ENCODE data around the gene DBNDD2. TPM values are rescaled to one million over a fixed set of nuclear protein-coding genes. Genes with fewer than 3 reads are reported as not detected.

The DBNDD2 gene
- total and polyA plus RNA-seq, 2 donors (not counting 1 experiment from before 2014, with no cell fraction given), result 4.8 to 51.8 TPM

DNA sequence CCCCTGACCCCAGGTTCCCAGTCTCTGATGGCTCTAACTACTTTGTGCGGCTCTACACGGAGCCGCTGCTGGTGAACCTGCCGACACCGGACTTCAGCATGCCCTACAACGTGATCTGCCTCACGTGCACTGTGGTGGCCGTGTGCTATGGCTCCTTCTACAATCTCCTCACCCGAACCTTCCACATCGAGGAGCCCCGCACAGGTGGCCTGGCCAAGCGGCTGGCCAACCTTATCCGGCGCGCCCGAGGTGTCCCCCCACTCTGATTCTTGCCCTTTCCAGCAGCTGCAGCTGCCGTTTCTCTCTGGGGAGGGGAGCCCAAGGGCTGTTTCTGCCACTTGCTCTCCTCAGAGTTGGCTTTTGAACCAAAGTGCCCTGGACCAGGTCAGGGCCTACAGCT lies 17.5 kb downstream of the DBNDD2 start:
- Histone ChIP-seq H3K36me3 (ENCODE audit: control insufficient read depth, insufficient read depth, low read length) (peaks cover 11% of the 10 kb centered on the region), H3K4me3 (replicated peaks in 1 of 4; ENCODE audit: control extremely low read depth in 1 of 4, insufficient read depth in 1 of 4, low read depth in 3 of 4, low read length in 4 of 4) (no peak overlapping the region), H3K79me2 (ENCODE audit: control insufficient read depth, insufficient read depth, low read length) (no peaks in the 10 kb centered on the region), H3K4me1 (ENCODE audit: control insufficient read depth, extremely low read depth, insufficient read depth, low read length) (no peaks in the 10 kb centered on the region), H3K9ac (ENCODE audit: insufficient read depth, low read length) (no peak overlapping the region), H3K4me2 (ENCODE audit: extremely low read depth, insufficient read depth, low read length) (no peak overlapping the region), H4K20me1 (ENCODE audit: control insufficient read depth, extremely low read depth, insufficient read depth, low read length) (no peaks in the 10 kb centered on the region), H3K9me3 (ENCODE audit: control insufficient read depth, insufficient read depth, low read depth, low read length) (no peaks in the 10 kb centered on the region), H3K27ac (ENCODE audit: insufficient read depth, low read length) (no peak overlapping the region), H3K27me3 (ENCODE audit: control insufficient read depth, insufficient read depth, low read length) (no peaks in the 10 kb centered on the region), H2AFZ (ENCODE audit: low read length) (no peak overlapping the region)
- TF ChIP-seq, protein P1, sequence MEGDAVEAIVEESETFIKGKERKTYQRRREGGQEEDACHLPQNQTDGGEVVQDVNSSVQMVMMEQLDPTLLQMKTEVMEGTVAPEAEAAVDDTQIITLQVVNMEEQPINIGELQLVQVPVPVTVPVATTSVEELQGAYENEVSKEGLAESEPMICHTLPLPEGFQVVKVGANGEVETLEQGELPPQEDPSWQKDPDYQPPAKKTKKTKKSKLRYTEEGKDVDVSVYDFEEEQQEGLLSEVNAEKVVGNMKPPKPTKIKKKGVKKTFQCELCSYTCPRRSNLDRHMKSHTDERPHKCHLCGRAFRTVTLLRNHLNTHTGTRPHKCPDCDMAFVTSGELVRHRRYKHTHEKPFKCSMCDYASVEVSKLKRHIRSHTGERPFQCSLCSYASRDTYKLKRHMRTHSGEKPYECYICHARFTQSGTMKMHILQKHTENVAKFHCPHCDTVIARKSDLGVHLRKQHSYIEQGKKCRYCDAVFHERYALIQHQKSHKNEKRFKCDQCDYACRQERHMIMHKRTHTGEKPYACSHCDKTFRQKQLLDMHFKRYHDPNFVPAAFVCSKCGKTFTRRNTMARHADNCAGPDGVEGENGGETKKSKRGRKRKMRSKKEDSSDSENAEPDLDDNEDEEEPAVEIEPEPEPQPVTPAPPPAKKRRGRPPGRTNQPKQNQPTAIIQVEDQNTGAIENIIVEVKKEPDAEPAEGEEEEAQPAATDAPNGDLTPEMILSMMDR (conservative IDR thresholded peaks at IDR 0.05 in 1 of 2, IDR thresholded peaks at IDR 0.05 in 1 of 2; ENCODE audit: low read depth in 1 of 2, low read length in 2 of 2), result no peak
- TF ChIP-seq EZH2 (IDR thresholded peaks at IDR 0.05; ENCODE audit: low read length, missing control alignments), result no peak
- no peak for DNase-seq (ENCODE audit: low read depth in 2 of 2)

DNA sequence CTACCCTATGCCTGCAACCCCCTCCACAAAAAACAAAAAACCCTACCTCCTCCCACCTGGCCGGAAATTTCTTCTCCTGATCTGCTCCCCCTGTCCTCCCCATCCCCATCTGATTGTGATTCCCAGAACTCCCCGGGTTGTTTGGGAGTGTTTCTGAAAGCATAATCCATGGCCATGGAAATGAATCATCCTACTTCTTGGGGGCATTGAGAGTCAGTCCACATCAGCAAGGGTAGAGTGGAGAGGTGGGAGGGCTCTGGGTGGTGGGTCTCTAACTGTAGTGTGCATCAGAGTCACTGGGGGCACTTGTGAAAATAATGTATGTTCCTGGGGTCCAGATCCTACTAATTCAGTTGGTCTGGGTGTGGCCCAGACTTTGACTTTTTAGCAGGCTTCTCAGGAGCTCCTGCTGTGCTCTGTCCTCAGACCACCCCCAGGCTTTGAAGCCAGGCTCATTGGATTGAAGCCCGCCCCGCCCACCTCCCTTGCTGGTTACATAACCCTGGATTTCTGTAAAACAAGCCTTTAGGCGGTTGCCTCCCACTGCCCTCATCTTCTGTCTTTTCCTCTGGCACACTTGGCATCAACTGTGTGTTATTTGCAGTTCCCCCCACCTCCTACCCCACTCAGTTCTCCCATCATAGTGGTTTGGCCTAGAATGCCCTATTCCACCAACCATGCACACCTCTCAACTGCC lies 18.4 kb downstream of the DBNDD2 start:
- H3K9ac ChIP-seq (ENCODE audit: insufficient read depth, low read length), result no peak overlapping the region
- H2AFZ ChIP-seq (ENCODE audit: low read length), result no peak overlapping the region
- H3K4me3 ChIP-seq (replicated peaks in 1 of 4; ENCODE audit: control extremely low read depth in 1 of 4, insufficient read depth in 1 of 4, low read depth in 3 of 4, low read length in 4 of 4), result no peak overlapping the region
- H3K79me2 ChIP-seq (ENCODE audit: control insufficient read depth, insufficient read depth, low read length), result no peaks in the 10 kb centered on the region
- no peak for DNase-seq (ENCODE audit: low read depth in 2 of 2)
- no peaks in the 10 kb centered on the region for H3K27me3 ChIP-seq (ENCODE audit: control insufficient read depth, insufficient read depth, low read length)
- no peaks in the 10 kb centered on the region for H3K9me3 ChIP-seq (ENCODE audit: control insufficient read depth, insufficient read depth, low read depth, low read length)
- H3K4me1 ChIP-seq (ENCODE audit: control insufficient read depth, extremely low read depth, insufficient read depth, low read length), result no peaks in the 10 kb centered on the region
- TF ChIP-seq, protein P1 (conservative IDR thresholded peaks at IDR 0.05 in 1 of 2, IDR thresholded peaks at IDR 0.05 in 1 of 2; ENCODE audit: low read depth in 1 of 2, low read length in 2 of 2), result no peak
- no peak for TF ChIP-seq EZH2 (IDR thresholded peaks at IDR 0.05; ENCODE audit: low read length, missing control alignments)
- no peak overlapping the region for H3K4me2 ChIP-seq (ENCODE audit: extremely low read depth, insufficient read depth, low read length)
- no peaks in the 10 kb centered on the region for H4K20me1 ChIP-seq (ENCODE audit: control insufficient read depth, extremely low read depth, insufficient read depth, low read length)
- peaks cover 7% of the 10 kb centered on the region for H3K36me3 ChIP-seq (ENCODE audit: control insufficient read depth, insufficient read depth, low read length)
- H3K27ac ChIP-seq (ENCODE audit: insufficient read depth, low read length), result no peak overlapping the region

DNA sequence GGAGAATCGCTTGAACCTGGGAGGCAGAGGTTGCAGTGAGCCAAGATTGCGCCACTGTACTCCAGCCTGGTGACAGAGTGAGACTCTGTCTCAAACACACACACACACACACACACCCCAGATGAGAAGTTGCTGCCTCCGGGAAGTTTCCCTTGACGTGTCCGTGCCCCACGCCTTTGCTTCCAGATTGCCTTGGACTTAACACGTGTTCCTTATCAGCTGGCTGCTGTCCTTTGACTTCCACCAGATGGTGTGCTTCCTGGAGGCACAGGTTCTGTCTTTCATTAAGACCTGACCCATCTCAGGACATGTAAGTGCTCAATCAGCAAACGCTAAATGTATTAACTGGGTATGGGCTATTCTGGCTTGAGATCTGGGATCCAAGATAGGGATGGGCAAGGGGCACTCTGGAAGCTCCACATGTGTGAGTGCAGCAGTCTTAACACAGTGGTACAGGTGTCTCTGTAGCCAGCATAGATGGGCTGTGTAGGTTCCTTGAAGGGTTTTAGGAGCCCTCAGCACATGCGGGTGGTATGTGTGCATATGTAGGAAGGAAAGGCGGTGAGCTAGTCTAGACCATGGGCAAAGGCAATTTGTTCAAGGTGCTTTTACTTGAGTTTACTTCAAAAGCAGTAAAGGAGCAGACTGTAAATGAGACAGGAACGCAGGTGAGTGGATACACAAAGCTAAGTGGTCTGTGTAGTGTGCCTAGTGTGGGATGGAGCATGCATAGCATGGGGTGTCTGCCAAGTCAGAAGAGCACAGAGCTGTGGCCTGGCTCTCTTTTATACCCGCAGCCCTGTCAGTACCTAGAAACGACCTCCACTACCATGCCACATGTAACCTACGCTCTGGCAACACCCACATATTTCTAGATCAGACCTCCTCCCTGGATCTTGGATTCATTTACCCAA lies 19.4 kb downstream of the DBNDD2 start:
- H3K36me3 ChIP-seq (ENCODE audit: control insufficient read depth, insufficient read depth, low read length), result peaks cover 7% of the 10 kb centered on the region
- H3K9me3 ChIP-seq (ENCODE audit: control insufficient read depth, insufficient read depth, low read depth, low read length), result no peaks in the 10 kb centered on the region
- H3K27ac ChIP-seq (ENCODE audit: insufficient read depth, low read length), result no peak overlapping the region
- no peak for DNase-seq (ENCODE audit: low read depth in 2 of 2)
- H4K20me1 ChIP-seq (ENCODE audit: control insufficient read depth, extremely low read depth, insufficient read depth, low read length), result no peaks in the 10 kb centered on the region
- H3K9ac ChIP-seq (ENCODE audit: insufficient read depth, low read length), result no peak overlapping the region
- no peak overlapping the region for H3K4me2 ChIP-seq (ENCODE audit: extremely low read depth, insufficient read depth, low read length)
- H3K4me1 ChIP-seq (ENCODE audit: control insufficient read depth, extremely low read depth, insufficient read depth, low read length), result no peaks in the 10 kb centered on the region
- H3K4me3 ChIP-seq (replicated peaks in 1 of 4; ENCODE audit: control extremely low read depth in 1 of 4, insufficient read depth in 1 of 4, low read depth in 3 of 4, low read length in 4 of 4), result no peak overlapping the region
- H3K79me2 ChIP-seq (ENCODE audit: control insufficient read depth, insufficient read depth, low read length), result no peaks in the 10 kb centered on the region
- no peak overlapping the region for H2AFZ ChIP-seq (ENCODE audit: low read length)
- TF ChIP-seq EZH2 (IDR thresholded peaks at IDR 0.05; ENCODE audit: low read length, missing control alignments), result no peak
- TF ChIP-seq, protein P1 (conservative IDR thresholded peaks at IDR 0.05 in 1 of 2, IDR thresholded peaks at IDR 0.05 in 1 of 2; ENCODE audit: low read depth in 1 of 2, low read length in 2 of 2), result no peak
- no peaks in the 10 kb centered on the region for H3K27me3 ChIP-seq (ENCODE audit: control insufficient read depth, insufficient read depth, low read length)
